HTERT RPE-1 (cell line): ENCODE measurements around the gene POFUT2.

Experiments used
- in situ Hi-C: fragments of 300-500 bp; cut with MboI; formaldehyde crosslinking; loops from 4 replicates; pipeline ENCODE4 v1.14.3; 2020; ENCODE audit warnings: low sequenced_read_pairs

The POFUT2 gene

DNA sequence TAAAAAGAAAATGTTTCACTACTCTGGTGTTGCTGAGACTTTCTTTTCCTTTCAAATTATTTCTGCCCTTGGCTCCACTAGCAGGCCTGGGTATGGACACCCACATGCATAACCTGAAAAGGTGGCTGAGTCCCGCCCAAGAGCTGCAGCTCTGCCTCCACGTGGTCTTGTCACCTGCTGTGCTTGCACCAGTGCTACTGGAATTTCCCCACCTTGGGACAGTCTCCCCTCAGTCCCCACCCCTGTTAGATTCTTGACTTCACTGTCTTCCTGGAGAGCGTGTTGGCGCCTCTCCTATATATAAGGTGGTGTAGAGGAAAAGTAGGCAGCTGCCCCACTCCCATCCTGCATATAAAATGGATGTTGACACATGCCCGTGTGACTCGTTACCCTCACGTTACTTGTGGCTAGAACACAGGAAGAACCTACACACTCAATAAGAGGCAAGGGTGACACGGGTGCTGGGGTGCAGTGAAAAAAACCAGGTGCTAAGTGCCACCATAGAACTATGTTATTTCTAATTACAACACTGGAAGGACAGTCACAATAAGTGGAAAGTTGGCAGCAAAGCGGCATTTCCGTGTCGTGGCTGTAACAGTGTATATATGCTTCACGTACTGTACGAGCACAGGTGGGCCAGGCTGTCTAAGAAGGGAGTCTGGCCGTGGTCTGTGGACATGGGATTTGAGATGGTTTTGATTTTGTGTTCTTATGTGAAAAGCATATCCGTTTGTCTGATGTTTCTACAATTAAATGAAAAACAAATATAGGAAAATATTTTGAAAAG is 61.0 kb downstream of the POFUT2 start:
- in situ Hi-C loops, result no loop called here

DNA sequence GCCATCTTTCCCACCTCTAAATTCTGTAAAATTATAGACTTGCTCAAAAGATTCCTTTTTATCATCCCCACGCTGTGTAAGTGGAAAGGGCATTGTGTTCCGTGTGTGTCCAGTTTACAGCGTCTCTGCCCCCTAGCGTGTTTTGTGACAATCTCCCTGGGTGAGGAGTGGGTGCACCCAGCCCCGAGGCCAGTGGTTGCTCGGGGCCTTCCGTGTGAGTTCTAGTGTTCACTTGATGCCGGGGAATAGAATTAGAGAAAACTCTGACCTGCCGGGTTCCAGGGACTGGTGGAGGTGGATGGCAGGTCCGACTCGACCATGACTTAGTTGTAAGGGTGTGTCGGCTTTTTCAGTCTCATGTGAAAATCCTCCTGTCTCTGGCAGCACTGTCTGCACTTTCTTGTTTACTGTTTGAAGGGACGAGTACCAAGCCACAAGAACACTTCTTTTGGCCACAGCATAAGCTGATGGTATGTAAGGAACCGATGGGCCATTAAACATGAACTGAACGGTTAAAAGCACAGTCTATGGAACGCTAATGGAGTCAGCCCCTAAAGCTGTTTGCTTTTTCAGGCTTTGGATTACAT is 61.9 kb downstream of the POFUT2 start:
- in situ Hi-C loops, result no loop called here

- in situ Hi-C loops, result no loop called here
Measured at GRCh38 chr21:45225041-45225740, 62.5 kb downstream of the POFUT2 start.

- in situ Hi-C loops, result no loop called here
Measured at GRCh38 chr21:45224189-45224938, 63.3 kb downstream of the POFUT2 start.

DNA sequence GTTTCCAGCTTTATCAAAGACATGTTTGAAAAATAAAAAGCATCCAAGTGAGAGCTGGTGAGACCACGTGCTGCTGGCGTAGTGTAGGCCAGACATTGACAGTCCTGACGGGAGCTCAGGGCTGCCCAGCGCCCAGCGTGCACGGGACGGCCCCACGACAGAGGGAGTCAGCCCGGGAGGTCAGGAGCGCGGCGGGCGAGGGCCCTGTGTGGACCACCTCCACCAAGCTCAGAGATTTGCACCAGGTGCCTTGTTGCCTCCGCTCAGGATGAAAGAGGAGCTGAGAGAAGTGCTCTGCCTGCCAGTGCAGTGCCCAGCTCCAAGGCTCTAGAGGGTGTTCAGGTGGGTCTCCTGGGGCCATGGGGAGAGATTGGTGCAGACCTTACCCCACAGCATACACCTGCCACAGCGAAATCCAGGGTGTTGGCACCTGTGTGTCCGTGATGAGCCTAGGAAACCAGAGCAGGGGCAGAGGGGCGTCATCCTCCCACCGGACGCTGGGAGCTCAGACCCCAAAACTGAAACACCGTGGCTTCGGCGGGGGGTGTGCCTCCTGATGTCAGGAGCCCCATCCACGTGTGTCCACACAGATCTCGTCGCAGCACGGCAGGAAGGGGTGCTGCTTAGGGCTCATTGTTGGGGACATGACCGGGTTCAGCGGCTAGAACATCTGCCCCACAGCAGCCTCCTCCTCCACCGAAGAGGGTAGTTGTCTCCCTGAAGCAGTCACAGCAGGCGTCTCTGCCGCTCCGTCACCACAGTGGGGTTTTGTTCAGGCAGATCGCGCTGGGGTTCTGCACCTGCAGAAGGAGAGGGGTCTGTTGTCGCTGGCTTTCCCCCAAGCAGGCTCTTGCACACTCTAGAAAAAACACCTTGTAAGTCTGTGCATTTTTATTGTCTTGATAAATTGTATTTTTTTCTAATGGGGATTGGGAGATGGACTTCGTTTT is 64.2 kb downstream of the POFUT2 start:
- in situ Hi-C loops, result no loop called here

DNA sequence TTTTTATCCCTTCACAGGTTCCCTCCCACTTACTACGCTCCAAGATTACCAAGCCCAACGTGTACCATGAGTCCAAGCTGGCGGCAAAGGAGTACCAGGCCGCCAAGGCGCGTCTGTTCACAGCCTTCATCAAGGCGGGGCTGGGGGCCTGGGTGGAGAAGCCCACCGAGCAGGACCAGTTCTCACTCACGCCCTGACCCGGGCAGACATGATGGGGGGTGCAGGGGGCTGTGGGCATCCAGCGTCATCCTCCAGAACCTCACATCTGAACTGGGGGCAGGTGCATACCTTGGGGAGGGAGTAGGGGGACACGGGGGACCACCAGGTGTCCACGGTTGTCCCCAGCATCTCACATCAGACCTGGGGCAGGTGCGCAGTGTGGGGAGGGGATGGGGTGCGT is 65.7 kb downstream of the POFUT2 start:
- in situ Hi-C loops, result no loop called here

DNA sequence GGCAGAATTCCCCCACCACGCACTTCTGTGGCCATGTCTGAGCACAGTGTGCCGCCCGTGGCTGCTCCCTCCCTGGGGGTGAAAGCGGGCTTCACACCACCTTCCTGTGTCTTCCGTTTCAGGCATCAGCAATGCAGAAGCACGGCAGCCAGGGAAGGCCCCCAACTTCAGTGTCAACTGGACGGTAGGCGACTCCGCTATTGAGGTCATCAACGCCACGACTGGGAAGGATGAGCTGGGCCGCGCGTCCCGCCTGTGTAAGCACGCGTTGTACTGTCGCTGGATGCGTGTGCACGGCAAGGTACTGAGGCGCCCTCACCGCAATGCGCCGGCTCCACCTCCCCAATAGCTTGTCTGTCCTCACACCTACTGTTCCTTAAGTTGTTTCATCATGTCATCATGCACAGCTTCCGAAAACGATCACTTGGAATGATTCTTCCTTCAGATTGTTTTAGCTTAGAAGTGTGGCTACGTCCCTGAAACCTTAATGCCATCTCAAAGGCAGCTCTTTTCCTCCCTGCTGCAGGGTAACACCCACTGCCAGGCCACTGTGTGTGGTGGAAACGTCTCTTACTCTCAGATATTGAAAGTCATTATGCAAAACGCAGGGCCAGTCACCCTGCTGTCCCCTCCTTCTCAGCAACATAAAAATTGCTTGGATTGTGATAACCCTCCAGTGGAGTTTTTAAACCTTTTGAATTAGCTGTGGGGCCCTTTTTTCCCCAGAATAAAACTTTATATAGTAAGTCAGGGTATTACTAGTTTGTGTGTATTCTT is 66.8 kb downstream of the POFUT2 start:
- in situ Hi-C loops, result no loop called here

DNA sequence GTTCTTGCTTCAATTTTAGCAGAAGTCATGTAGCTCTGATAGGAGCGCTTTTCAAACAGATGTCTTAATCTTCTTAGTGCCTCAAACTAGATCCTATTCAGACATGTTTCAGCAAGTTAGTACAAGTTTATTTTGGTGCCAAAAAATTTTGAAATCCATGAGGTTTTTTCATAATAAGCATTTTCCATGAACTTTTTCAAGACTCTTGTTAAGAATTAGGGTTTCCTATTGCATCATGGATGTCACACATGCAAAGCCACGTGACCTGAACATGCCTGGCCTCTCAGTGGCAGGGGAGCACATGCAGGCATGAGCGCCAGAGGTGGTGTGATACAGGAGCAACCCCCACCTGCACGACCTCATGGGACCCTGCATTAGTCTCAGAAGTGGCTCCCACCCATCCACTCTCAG is 67.6 kb downstream of the POFUT2 start:
- in situ Hi-C loops, result no loop called here

GRCh38 chr21:45219517-45219916 is 68.2 kb downstream of the POFUT2 start:
- in situ Hi-C loops, result no loop called here

DNA sequence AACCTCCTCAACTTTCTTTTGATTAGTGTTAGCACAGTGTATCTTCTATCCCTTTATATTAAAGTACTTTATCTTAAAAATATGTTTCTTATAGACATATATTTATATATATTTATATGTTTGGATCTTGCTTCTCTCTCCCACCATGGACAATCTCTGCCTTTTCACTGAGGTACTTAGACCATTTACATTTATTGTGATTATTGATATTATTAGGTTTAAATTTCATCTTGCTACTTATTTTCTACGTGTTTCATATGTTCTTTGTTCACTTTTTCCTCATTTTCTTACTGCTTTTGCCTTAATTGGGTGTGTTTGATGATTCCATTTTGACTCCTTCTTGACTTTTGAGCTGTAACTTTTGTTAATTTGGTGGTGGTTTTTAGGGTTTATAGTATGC is 70.7 kb downstream of the POFUT2 start:
- in situ Hi-C loops, result no loop called here

DNA sequence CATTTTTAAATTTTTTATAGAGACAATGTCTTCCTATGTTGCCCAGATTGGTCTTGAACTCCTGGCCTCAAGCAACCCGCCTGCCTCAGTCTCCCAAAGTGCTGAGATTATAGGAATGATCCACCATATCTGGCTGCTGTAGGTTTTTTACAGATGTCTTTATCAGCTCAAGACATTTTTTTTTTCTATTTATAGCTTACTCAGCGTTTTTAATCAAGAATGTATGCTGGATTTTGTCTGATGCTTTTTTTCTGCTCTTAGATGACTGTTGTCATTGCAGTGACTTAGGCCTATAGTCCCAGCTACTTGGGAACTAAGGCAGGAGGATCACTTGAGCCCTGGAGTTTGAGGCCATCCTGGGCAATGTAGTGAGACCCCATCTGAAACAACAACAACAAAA is 72.5 kb downstream of the POFUT2 start:
- in situ Hi-C loops, result no loop called here
